Esophagus (tissue), 2 donors: ENCODE data around the gene KLHL6. TPM values are rescaled to one million over a fixed set of nuclear protein-coding genes. Genes with fewer than 3 reads are reported as not detected.

Experiments
- H3K27ac ChIP-seq, 2 donors: one replicate each; pipeline ENCODE4 v1.5.1; 2013; ENCODE audit warnings: low read depth in 2 of 2, mild to moderate bottlenecking in 2 of 2, inconsistent platforms in 1 of 2, low read length in 1 of 2, moderate library complexity in 1 of 2
- H3K27me3 ChIP-seq, 2 donors: one replicate each; pipeline ENCODE4 v1.6.1; 2013; ENCODE audit warnings: low read length in 2 of 2, control low read depth in 1 of 2, mild to moderate bottlenecking in 1 of 2; ENCODE audit not compliant: insufficient read depth in 2 of 2, control insufficient read depth in 1 of 2
- H3K36me3 ChIP-seq, 2 donors: one replicate each; pipeline ENCODE4 v1.6.1; 2013; ENCODE audit warnings: low read length in 1 of 2; ENCODE audit not compliant: control insufficient read depth in 2 of 2, insufficient read depth in 2 of 2
- H3K4me1 ChIP-seq, 2 donors: one replicate each; pipeline ENCODE4 v1.6.1; 2013; ENCODE audit warnings: low read length in 1 of 2; ENCODE audit not compliant: control insufficient read depth in 2 of 2, insufficient read depth in 2 of 2
- H3K4me3 ChIP-seq, 2 donors: one replicate each; pipeline ENCODE4 v1.5.1; 2013; ENCODE audit warnings: low read length in 2 of 2, mild to moderate bottlenecking in 2 of 2, low read depth in 1 of 2, moderate library complexity in 1 of 2
- H3K9me3 ChIP-seq, 2 donors: one replicate each; pipeline ENCODE4 v1.6.1; 2013; ENCODE audit warnings: mild to moderate bottlenecking in 2 of 2, low read depth in 1 of 2, low read length in 1 of 2, moderate library complexity in 1 of 2; ENCODE audit not compliant: control insufficient read depth in 2 of 2, insufficient read depth in 1 of 2
- WGBS, 2 donors: extraction: QIAGEN DNeasy Blood & Tissue Kit; methylation state at CpG; one replicate each; pipeline ENCODE4 v1.1.7; 2013; 5-methylcytosine and 5-hydroxymethylcytosine counted together
- polyA plus RNA-seq, 2 donors: library from polyadenylated mRNA; stranded (reverse); fragments of 200-250 nt; gene quantifications; one replicate each; pipeline ENCODE4 v1.2.3, GENCODE V29; 2013
- donor health status: healthy with polysubstance abuse.
- donor health status: Bipolar disorder and iron deficiency.

The KLHL6 gene, protein sequence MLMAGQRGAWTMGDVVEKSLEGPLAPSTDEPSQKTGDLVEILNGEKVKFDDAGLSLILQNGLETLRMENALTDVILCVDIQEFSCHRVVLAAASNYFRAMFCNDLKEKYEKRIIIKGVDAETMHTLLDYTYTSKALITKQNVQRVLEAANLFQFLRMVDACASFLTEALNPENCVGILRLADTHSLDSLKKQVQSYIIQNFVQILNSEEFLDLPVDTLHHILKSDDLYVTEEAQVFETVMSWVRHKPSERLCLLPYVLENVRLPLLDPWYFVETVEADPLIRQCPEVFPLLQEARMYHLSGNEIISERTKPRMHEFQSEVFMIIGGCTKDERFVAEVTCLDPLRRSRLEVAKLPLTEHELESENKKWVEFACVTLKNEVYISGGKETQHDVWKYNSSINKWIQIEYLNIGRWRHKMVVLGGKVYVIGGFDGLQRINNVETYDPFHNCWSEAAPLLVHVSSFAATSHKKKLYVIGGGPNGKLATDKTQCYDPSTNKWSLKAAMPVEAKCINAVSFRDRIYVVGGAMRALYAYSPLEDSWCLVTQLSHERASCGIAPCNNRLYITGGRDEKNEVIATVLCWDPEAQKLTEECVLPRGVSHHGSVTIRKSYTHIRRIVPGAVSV
- under 1 TPM; 0.16 to 0.26 TPM for polyA plus RNA-seq

GRCh38 chr3:183555541-183556081 lies at the start of gene KLHL6:
Gene KLHL6, minus strand, starts transcription at chr3:183555706. Its CDS starts 53 bp downstream, at chr3:183555653.
- no peaks in the 10 kb centered on the region for H3K4me1 ChIP-seq
- no peaks in the 10 kb centered on the region for H3K27me3 ChIP-seq
- peak within 1 kb of the TSS in 1 of 2 donors; percentile 16 for H3K4me3 ChIP-seq
- peak within 1 kb of the TSS; percentile 22 to 37 for H3K27ac ChIP-seq
- H3K36me3 ChIP-seq = no peaks in the 10 kb centered on the region
- H3K9me3 ChIP-seq = no peaks in the 10 kb centered on the region
- WGBS, 2 donors = 65% methylated on average over 9 of the region's 9 CpGs

- 10 to 89% methylated on average over 1 of the region's 1 CpG for WGBS, 2 donors
Measured at GRCh38 chr3:183597959-183598358, 42.5 kb upstream of the KLHL6 start.

DNA sequence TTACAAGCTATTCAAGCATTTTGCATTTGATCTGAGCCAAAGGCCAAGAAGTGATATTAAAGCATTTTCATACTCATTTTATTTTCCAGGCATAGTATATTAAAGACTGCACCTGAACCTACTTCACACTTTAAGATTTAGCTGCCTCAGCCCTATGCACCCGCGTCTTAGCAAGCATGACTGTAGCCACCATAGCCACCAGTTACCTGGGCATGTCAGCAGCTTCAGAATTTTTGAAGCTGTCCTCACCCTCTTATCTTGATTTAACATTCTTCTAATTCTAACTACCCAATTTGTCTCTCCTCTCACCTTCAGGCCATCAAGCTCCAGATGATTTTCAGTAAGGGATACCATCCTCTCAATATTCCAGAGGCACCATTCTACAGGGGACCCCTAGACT lies 39.1 kb upstream of the KLHL6 start:
- no peak overlapping the region for H3K27ac ChIP-seq
- H3K27me3 ChIP-seq = no peaks in the 10 kb centered on the region
- WGBS, 2 donors = 97 to 98% methylated on average over 2 of the region's 2 CpGs
- no peaks in the 10 kb centered on the region for H3K36me3 ChIP-seq
- H3K4me1 ChIP-seq = no peaks in the 10 kb centered on the region
- H3K9me3 ChIP-seq = no peaks in the 10 kb centered on the region
- no peak overlapping the region for H3K4me3 ChIP-seq

More at GRCh38 chr3:183597959-183598358, 42.5 kb upstream of the KLHL6 start:
- H3K27ac ChIP-seq = no peak overlapping the region
- H3K4me1 ChIP-seq = no peaks in the 10 kb centered on the region
- no peaks in the 10 kb centered on the region for H3K36me3 ChIP-seq
- H3K9me3 ChIP-seq = no peaks in the 10 kb centered on the region
- H3K27me3 ChIP-seq = no peaks in the 10 kb centered on the region
- H3K4me3 ChIP-seq = no peak overlapping the region

GRCh38 chr3:183592821-183593220 lies 37.3 kb upstream of the KLHL6 start:
- WGBS, 2 donors = 92 to 96% methylated on average over 7 of the region's 7 CpGs
- H3K4me3 ChIP-seq = no peak overlapping the region
- no peak overlapping the region for H3K27ac ChIP-seq
- H3K9me3 ChIP-seq = no peaks in the 10 kb centered on the region
- no peaks in the 10 kb centered on the region for H3K36me3 ChIP-seq
- no peaks in the 10 kb centered on the region for H3K27me3 ChIP-seq
- no peaks in the 10 kb centered on the region for H3K4me1 ChIP-seq

DNA sequence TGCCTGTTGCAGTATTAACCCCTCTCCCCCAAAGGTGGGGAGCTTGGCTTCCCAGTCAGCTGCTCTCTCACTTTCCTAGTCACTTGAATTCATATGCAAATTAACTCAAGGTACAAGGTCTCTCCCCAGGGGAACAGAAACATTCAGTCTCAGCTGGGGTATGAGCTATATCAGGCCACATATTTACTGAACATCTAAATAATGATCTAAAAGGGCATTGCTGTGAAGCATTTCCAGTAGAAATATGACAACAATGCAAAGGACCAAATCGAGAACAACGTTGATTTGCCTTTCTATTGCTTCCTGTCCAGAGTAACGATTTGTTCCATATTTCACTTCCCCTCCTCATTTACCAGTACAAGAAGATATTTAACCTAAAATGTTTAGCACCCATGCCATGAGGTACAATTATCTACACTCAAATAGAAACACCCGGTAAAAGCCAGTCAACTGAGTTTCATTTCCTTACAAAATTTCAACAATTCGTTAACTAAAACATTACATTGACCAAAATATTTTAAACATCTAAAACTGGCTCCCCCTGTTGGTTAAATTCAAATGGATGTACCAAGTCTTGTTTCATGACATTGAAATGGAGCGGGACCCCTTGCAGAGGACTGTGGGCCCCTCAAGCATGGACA lies 36.5 kb upstream of the KLHL6 start:
- 53 to 54% methylated on average over 6 of the region's 6 CpGs for WGBS, 2 donors
- Histone ChIP-seq H3K9me3 (no peaks in the 10 kb centered on the region), H3K27me3 (no peaks in the 10 kb centered on the region), H3K36me3 (no peaks in the 10 kb centered on the region), H3K27ac (no peak overlapping the region), H3K4me3 (no peak overlapping the region), H3K4me1 (no peaks in the 10 kb centered on the region)

GRCh38 chr3:183590442-183590841 lies 34.9 kb upstream of the KLHL6 start:
- H3K36me3 ChIP-seq = no peaks in the 10 kb centered on the region
- H3K4me1 ChIP-seq = no peaks in the 10 kb centered on the region
- H3K9me3 ChIP-seq = no peaks in the 10 kb centered on the region
- no peaks in the 10 kb centered on the region for H3K27me3 ChIP-seq
- WGBS, 2 donors = 96 to 97% methylated on average over 6 of the region's 6 CpGs
- H3K27ac ChIP-seq = no peak overlapping the region
- H3K4me3 ChIP-seq = no peak overlapping the region

DNA sequence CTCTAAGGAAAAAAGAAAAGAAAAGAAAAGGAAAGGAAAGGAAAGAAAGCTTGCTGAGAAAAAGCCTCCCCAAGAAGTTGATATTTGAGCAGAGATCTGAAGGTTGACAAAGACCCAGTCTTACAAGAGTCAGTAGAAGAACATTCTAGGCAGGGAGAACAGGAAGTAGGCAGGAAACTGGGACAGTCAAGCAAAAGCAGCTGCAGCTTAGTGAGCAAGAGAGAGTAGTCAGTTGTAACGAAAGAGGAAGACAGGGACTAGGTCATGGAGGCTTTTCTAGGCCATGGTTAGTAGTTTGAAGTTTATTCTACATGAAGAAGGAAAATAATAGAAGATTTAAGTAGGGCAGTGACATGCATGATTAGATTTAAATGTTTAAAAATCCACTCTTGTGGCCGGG lies 31.8 kb upstream of the KLHL6 start:
- 76 to 82% methylated on average over 2 of the region's 2 CpGs for WGBS, 2 donors
- H3K27me3 ChIP-seq = no peaks in the 10 kb centered on the region
- no peaks in the 10 kb centered on the region for H3K4me1 ChIP-seq
- no peak overlapping the region for H3K27ac ChIP-seq
- H3K9me3 ChIP-seq = no peaks in the 10 kb centered on the region
- H3K4me3 ChIP-seq = no peak overlapping the region
- H3K36me3 ChIP-seq = no peaks in the 10 kb centered on the region

DNA sequence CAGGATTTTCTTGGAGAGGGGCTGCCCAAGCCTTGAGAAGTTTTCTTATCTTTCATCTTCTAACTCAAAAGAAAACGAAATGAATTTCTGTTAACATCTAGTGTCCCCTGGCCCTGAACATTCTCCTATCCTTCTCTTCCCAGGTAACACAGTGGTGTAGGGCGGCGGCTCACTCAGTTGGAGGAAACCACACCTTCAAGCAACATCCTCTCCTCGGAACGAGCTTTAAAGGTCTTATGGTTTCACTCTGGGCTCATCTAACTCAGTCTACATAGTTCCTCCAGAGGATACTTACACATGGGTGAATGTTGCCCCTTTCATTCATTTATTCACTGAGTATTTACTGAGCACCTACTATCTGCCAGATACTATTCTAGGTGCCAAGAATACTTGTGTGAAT lies 31.0 kb upstream of the KLHL6 start:
- Histone ChIP-seq H3K27me3 (no peaks in the 10 kb centered on the region), H3K27ac (no peak overlapping the region), H3K9me3 (no peaks in the 10 kb centered on the region), H3K36me3 (no peaks in the 10 kb centered on the region), H3K4me3 (no peak overlapping the region), H3K4me1 (no peaks in the 10 kb centered on the region)
- WGBS, 2 donors = 66 to 74% methylated on average over 5 of the region's 5 CpGs

DNA sequence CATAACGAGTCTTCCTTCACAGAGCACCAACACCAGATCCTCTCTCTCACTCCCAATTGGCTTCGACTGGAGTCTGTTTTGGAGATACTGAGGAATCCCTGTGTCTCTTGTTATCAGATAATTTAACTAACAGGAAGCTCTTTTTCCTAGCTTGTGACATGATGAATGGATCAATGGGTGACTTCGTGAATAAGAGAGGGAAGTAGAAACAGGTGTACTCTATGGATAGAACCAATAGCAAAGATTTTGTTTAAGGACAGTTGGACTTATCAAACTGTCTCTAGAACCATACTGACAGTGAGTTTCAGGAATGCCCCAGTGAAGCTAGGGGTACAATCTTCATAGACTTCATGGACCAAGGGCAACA lies 29.4 kb upstream of the KLHL6 start:
- Histone ChIP-seq H3K36me3 (no peaks in the 10 kb centered on the region), H3K4me3 (no peak overlapping the region), H3K4me1 (no peaks in the 10 kb centered on the region), H3K27me3 (peaks cover 0 to 3% of the 10 kb centered on the region in 2 donors), H3K9me3 (no peaks in the 10 kb centered on the region), H3K27ac (peak overlapping the region in 1 of 2 donors; percentile 0)
- WGBS, 2 donors = 66 to 69% methylated on average over 3 of the region's 3 CpGs
